Measurements from ENCODE around the gene PNPLA8.

PNPLA8 gene

DNA sequence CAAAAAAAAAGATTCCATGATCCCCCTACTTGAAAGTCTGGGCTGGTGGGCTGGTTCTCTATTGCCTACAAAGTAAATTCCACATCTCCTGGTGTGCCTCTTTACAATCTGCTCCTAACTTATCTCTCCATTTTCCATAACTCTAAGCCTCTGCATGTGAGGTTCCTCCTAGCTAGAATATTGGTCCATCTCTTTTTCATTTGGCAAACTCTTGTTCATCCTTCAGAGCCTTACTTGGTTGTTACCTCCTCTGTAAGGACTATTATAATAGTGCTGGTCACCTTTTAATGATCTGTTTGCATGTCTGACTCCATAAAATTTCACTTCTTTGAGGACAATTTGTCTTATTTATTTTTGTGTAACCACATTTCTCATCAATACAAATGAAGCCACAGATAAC lies 68.1 kb downstream of the PNPLA8 start:
- no peak overlapping the region for H3K4me3 ChIP-seq (replicated peaks; ENCODE audit: low read depth, low read length)
- DNase-seq (ENCODE audit: extremely low read depth, low read depth): no peak
- TF ChIP-seq, protein P1, sequence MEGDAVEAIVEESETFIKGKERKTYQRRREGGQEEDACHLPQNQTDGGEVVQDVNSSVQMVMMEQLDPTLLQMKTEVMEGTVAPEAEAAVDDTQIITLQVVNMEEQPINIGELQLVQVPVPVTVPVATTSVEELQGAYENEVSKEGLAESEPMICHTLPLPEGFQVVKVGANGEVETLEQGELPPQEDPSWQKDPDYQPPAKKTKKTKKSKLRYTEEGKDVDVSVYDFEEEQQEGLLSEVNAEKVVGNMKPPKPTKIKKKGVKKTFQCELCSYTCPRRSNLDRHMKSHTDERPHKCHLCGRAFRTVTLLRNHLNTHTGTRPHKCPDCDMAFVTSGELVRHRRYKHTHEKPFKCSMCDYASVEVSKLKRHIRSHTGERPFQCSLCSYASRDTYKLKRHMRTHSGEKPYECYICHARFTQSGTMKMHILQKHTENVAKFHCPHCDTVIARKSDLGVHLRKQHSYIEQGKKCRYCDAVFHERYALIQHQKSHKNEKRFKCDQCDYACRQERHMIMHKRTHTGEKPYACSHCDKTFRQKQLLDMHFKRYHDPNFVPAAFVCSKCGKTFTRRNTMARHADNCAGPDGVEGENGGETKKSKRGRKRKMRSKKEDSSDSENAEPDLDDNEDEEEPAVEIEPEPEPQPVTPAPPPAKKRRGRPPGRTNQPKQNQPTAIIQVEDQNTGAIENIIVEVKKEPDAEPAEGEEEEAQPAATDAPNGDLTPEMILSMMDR (IDR thresholded peaks at IDR 0.05; ENCODE audit: low read depth, low read length, missing control alignments): no peak

DNA sequence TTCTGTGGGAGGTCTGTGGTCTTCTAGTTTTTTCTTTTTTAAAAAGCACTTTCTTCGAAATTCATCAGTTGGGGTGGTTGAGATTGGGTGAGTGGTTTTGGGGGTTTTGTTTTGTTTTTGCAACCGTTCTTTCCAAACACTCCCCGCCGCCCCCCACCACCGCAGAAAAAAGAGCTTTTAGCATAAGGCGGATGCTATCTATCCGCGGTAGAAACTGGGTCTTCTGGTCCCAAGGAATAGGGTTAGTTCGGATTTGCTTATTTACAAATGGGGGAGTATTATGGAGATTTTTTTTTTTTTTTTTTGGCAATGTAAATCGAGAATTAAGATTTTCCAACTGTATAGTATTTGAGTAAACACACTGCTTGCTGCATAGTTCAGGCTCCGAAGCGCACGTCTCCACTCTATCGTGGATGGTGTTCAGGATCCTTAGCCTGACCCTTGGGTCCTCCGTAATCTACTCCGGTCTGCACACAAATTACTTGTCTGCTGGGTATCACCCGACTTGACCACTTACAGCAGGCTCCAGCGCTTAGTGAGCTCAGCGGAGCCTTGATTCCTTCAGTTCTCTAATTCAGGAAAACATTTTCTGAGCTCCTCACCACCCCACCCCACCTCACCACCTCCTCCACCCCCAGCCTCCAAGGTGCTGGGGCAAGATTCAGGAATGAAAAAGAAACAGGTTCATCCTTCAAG lies 68.9 kb downstream of the PNPLA8 start:
- no peak for DNase-seq (ENCODE audit: extremely low read depth, low read depth)
- TF ChIP-seq, protein P1 (IDR thresholded peaks at IDR 0.05; ENCODE audit: low read depth, low read length, missing control alignments): no peak
- H3K4me3 ChIP-seq (replicated peaks; ENCODE audit: low read depth, low read length): no peak overlapping the region

DNA sequence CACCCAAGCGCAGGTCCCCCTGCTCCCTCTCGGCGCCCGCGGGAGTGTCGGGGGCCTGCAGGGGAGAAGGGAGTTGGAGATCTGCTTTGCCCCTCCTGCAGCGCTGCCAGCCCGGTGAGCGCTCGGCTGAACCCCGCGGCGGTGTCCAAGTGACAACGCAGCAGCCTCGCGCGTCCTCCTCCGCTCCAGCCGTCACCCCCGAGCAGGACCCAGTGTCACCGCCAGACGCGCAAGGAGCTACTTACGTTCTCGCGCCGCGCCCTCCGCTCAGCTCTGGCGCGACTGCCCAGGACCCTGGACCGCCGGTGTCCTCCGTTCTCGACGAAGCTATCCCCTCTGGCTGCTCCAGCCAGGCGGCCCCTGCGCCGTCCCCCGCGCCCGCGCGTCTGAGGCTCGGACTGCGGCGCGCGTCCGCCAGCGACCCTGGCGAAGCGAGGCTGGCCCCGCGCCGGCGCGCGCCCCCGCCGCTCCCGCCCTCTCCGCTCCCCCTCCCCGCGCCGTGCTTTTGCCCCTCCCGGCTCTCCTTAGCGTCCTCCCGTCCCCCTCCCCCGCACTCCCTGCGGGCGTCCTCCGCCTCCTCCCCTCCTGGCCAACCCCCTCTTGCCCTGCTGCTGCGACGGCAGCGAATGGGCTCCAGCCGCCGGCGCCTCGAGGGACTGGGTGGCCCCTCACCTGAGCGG lies 69.8 kb downstream of the PNPLA8 start, which contains the start of gene NRCAM:
Gene NRCAM (minus strand): TSS at position 439 of the 680 bp plus-strand sequence. CDS start 216,372 bp downstream, outside the sequence.
- DNase-seq (ENCODE audit: extremely low read depth, low read depth): no peak
- peak within 1 kb of the TSS; percentile 36 for H3K4me3 ChIP-seq (replicated peaks; ENCODE audit: low read depth, low read length)

DNA sequence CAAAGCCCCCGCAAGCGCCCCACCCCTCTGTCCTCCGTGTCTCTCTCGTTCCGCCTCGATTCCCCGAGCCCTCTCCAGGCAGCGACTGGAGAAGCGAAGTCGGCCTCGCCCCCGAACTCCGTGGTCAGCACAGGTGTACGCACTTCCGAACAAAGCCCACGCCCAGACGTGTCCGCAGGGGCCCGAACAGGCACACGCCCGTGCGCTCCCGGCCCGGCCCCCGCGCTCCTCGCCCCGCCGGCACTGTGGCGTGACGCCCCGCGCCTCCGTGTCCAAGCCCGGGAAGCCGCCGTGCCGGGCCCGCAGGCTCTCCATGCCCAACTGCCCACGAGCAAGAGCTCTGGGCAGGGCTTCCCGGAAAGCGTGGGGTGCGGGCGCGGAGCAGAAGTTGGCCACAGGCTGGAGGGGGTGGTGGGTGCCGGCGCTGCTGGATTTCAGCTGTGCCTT lies 70.4 kb downstream of the PNPLA8 start:
- TF ChIP-seq, protein P1 (IDR thresholded peaks at IDR 0.05; ENCODE audit: low read depth, low read length, missing control alignments): no peak
- H3K4me3 ChIP-seq (replicated peaks; ENCODE audit: low read depth, low read length): peak overlapping the region; percentile 36
- DNase-seq (ENCODE audit: extremely low read depth, low read depth): no peak

More for the DNA sequence above, 69.8 kb downstream of the PNPLA8 start, which contains the start of gene NRCAM:
- TF ChIP-seq, protein P1 (IDR thresholded peaks at IDR 0.05; ENCODE audit: low read depth, low read length, missing control alignments): no peak

DNA sequence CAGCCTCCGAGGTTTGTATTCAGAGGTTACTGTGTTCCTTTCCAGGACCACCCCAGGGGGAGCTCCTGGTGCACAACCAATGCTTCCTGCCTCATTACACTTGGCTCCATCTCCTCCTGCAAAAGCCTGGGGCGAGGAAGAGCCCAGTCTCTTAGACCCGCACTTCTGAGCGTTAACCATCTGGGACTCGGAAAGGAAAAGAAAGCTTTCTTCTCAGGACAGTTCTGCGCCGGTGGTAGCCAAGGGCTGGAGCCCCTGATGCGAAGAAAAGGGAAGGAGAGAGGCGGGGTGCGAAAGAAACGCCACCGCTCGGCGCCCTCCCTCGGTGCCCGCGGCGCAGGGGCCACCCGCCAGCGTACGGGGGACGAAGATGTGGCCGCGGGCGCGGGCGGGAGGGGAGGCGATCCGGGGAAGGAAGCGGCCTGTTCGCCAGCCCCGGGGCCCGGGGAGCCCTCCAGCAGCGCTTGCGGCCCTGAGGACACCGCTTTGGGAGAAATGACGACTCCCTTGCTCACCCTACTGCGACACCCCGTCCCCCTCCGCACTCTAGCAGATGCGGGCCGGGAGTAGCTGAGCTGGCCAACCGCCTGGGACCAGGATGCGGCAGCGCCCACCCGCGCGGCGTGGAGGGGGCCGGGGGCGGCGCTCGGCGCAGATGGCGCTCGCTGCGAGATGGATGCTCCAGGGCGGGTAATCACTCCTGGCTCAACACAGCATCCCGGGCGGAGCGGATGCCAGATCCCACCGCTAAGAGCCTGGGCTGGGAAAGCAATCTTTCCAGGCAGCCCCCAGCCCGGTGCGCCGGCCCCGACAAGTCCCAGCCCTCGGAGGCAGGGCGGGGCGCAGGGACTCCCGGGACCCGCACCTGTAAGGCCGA lies 71.0 kb downstream of the PNPLA8 start:
- DNase-seq (ENCODE audit: extremely low read depth, low read depth): no peak
- TF ChIP-seq, protein P1 (IDR thresholded peaks at IDR 0.05; ENCODE audit: low read depth, low read length, missing control alignments): no peak
- peak overlapping the region; percentile 36 for H3K4me3 ChIP-seq (replicated peaks; ENCODE audit: low read depth, low read length)

DNA sequence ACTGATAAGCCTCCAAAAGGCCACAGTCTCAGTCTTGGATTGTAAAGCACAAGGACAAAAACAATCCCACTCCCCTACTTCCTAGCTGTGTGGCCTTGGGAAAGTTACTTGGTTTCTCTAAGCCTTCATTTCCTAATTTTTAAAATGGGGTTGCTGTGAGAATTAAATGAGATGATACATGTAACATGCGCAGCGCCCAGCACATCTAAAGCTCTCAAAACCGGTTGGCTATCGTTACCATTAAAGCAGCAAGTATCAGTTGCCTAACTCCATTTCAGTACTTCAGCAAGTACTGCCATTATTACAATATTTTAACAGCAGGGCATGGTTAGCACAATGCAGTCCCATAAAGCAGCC lies 71.6 kb downstream of the PNPLA8 start:
- TF ChIP-seq, protein P1 (IDR thresholded peaks at IDR 0.05; ENCODE audit: low read depth, low read length, missing control alignments): no peak
- DNase-seq (ENCODE audit: extremely low read depth, low read depth): no peak
- H3K4me3 ChIP-seq (replicated peaks; ENCODE audit: low read depth, low read length): no peak overlapping the region; the same call in 1 of the 2 replicates
